HEK293 (cell line): ENCODE measurements around the gene GDPGP1.

ENCODE experiments used
- HOXC10 ChIP-seq: sonication (generic); formaldehyde crosslinking; IDR thresholded peaks from 2 replicates; pipeline ENCODE4 v1.8.1; 2023; ENCODE audit warnings: mild to moderate bottlenecking, missing genetic modification reagents
- IKZF3 ChIP-seq: fragments of 450-650 bp; IDR thresholded peaks from 2 replicates; pipeline ENCODE4 v1.5.0; 2018; ENCODE audit warnings: missing biosample characterization, mild to moderate bottlenecking, missing genetic modification characterization, moderate library complexity
- KLF10 ChIP-seq: fragments of 450-650 bp; IDR thresholded peaks from 2 replicates; pipeline ENCODE4 v1.5.1; 2018; ENCODE audit warnings: missing biosample characterization, mild to moderate bottlenecking, missing genetic modification characterization
- TCF7L2 ChIP-seq: IDR thresholded peaks from 2 replicates; pipeline ENCODE4 v1.6.1; 2011; ENCODE audit warnings: low read depth, mild to moderate bottlenecking, inconsistent platforms, low read length, moderate library complexity, borderline replicate concordance
- ZEB2 ChIP-seq: fragments of 450-650 bp; formaldehyde crosslinking; IDR thresholded peaks from 2 replicates; pipeline ENCODE4 v1.5.1; 2016; ENCODE audit warnings: missing biosample characterization, missing genetic modification characterization
- ZNF248 ChIP-seq: fragments of 450-650 bp; formaldehyde crosslinking; IDR thresholded peaks from 2 replicates; pipeline ENCODE4 v1.5.1; 2017; ENCODE audit warnings: missing biosample characterization, missing genetic modification characterization
- ZNF324 ChIP-seq: fragments of 450-650 bp; formaldehyde crosslinking; IDR thresholded peaks from 2 replicates; pipeline ENCODE4 v1.5.1; 2016; ENCODE audit warnings: missing biosample characterization, missing genetic modification characterization
- ZNF391 ChIP-seq: fragments of 450-650 bp; formaldehyde crosslinking; IDR thresholded peaks from 2 replicates; pipeline ENCODE4 v1.5.1; 2016; ENCODE audit warnings: low read depth, missing biosample characterization, missing genetic modification characterization, borderline replicate concordance
- ZNF529 ChIP-seq: fragments of 450-650 bp; formaldehyde crosslinking; IDR thresholded peaks from 2 replicates; pipeline ENCODE4 v1.5.1; 2017; ENCODE audit warnings: missing genetic modification characterization, missing biosample characterization; ENCODE audit not compliant: insufficient replicate concordance
- ZNF560 ChIP-seq: fragments of 450-650 bp; formaldehyde crosslinking; IDR thresholded peaks from 2 replicates; pipeline ENCODE4 v1.5.1; 2017; ENCODE audit warnings: missing biosample characterization, missing genetic modification characterization, borderline replicate concordance
- ZNF624 ChIP-seq: fragments of 450-650 bp; formaldehyde crosslinking; IDR thresholded peaks from 2 replicates; pipeline ENCODE4 v1.5.1; 2017; ENCODE audit warnings: missing biosample characterization, missing genetic modification characterization
- ZNF701 ChIP-seq: fragments of 450-650 bp; formaldehyde crosslinking; IDR thresholded peaks from 2 replicates; pipeline ENCODE4 v1.5.1; 2016; ENCODE audit warnings: missing biosample characterization, missing genetic modification characterization
- ZNF791 ChIP-seq: fragments of 450-650 bp; formaldehyde crosslinking; IDR thresholded peaks from 2 replicates; pipeline ENCODE4 v1.5.1; 2016; ENCODE audit warnings: missing biosample characterization, missing genetic modification characterization
- ZNF792 ChIP-seq: fragments of 450-650 bp; formaldehyde crosslinking; IDR thresholded peaks from 2 replicates; pipeline ENCODE4 v1.5.1; 2016; ENCODE audit warnings: missing biosample characterization, missing genetic modification characterization
- ZSCAN16 ChIP-seq: fragments of 450-650 bp; formaldehyde crosslinking; IDR thresholded peaks from 2 replicates; pipeline ENCODE4 v1.5.1; 2016; ENCODE audit warnings: missing biosample characterization, missing genetic modification characterization
- ZSCAN30 ChIP-seq: fragments of 450-650 bp; IDR thresholded peaks from 2 replicates; pipeline ENCODE4 v1.5.1; 2018; ENCODE audit warnings: missing biosample characterization, mild to moderate bottlenecking, missing genetic modification characterization, moderate library complexity
- TF ChIP-seq, protein P1 (sequence below): fragments of 450-650 bp; formaldehyde crosslinking; IDR thresholded peaks from 2 replicates; pipeline ENCODE4 v1.5.1; 2016; ENCODE audit warnings: missing biosample characterization, missing genetic modification characterization
- TF ChIP-seq, protein P2 (sequence below): fragments of 450-650 bp; formaldehyde crosslinking; IDR thresholded peaks from 2 replicates; pipeline ENCODE4 v1.5.1; 2016; ENCODE audit warnings: missing biosample characterization, missing genetic modification characterization, borderline replicate concordance
- TF ChIP-seq, protein P3 (sequence below): fragments of 450-650 bp; formaldehyde crosslinking; IDR thresholded peaks from 2 replicates; pipeline ENCODE4 v1.5.1; 2016; ENCODE audit warnings: missing biosample characterization, missing genetic modification characterization
- TF ChIP-seq, protein P4 (sequence below): fragments of 450-650 bp; formaldehyde crosslinking; IDR thresholded peaks from 2 replicates; pipeline ENCODE4 v1.5.1; 2016; ENCODE audit warnings: missing biosample characterization, missing genetic modification characterization
- TF ChIP-seq, protein P5 (sequence below): fragments of 450-650 bp; formaldehyde crosslinking; IDR thresholded peaks from 2 replicates; pipeline ENCODE4 v1.5.1; 2017; ENCODE audit warnings: missing biosample characterization, mild to moderate bottlenecking, missing genetic modification characterization, moderate library complexity
- TF ChIP-seq, protein P6 (sequence below): fragments of 450-650 bp; IDR thresholded peaks from 2 replicates; pipeline ENCODE4 v1.5.1; 2018; ENCODE audit warnings: missing biosample characterization, missing genetic modification characterization
- TF ChIP-seq, protein P7 (sequence below): fragments of 450-650 bp; formaldehyde crosslinking; IDR thresholded peaks from 2 replicates; pipeline ENCODE4 v1.5.1; 2016; ENCODE audit warnings: missing biosample characterization, missing genetic modification characterization

Gene GDPGP1

DNA sequence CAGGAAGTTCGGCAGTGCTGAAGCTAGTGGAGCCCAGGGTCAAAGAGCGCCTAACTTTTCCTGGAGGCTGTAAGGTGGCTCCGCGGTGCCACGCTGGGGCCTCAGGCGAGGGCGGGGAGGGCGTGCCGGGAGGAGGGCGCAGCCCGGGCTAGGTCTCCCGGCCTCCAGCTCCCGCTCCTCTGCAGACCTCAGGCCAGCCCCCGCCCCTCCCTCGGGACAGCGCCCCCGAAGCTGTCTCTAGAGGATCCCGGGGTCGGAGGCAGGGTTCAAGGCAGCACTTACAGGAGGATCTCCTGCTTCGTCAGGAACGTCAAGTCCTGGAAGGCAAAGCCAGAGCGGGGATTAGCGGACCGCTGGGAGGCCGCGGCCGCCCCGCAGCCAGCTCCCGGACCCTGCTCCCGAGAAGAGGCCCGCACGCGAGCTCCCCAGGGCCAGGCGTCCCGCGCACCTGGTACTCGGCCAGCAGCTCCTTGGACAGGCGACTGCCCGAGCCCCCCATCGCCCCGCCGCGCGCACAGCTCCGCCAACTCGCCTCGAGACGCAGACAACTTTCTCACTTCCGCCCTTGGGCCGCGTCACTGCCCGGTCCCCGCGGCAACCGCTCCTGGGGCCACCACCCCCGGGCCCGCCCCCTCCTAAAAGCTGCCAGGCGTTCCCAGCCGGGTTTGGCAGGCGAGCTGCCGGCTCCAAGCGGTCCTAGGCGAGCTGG, 468 bp upstream of the GDPGP1 start, which contains the start of gene CIB1 (continued):
- TF ChIP-seq, protein P1, sequence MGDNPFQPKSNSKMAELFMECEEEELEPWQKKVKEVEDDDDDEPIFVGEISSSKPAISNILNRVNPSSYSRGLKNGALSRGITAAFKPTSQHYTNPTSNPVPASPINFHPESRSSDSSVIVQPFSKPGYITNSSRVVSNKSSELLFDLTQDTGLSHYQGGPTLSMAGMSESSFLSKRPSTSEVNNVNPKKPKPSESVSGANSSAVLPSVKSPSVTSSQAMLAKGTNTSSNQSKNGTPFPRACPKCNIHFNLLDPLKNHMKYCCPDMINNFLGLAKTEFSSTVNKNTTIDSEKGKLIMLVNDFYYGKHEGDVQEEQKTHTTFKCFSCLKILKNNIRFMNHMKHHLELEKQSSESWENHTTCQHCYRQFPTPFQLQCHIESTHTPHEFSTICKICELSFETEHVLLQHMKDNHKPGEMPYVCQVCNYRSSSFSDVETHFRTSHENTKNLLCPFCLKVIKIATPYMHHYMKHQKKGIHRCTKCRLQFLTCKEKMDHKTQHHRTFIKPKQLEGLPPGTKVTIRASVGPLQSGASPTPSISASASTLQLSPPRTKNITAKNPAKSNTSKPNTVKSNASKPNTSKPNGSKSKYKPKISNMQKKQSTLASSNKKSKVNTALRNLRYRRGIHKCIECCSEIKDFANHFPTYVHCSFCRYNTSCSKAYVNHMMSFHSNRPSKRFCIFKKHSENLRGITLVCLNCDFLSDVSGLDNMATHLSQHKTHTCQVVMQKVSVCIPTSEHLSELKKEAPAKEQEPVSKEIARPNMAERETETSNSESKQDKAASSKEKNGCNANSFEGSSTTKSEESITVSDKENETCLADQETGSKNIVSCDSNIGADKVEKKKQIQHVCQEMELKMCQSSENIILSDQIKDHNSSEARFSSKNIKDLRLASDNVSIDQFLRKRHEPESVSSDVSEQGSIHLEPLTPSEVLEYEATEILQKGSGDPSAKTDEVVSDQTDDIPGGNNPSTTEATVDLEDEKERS (tag by site-specific recombination): no peak
- TF ChIP-seq ZNF529 (no peak), ZSCAN30 (tag by site-specific recombination) (no peak), HOXC10 (CRISPR knock-in tag) (no peak), KLF10 (tag by site-specific recombination) (peak; percentile 94), ZEB2 (tag by site-specific recombination) (peak; percentile 27), ZNF792 (tag by site-specific recombination) (no peak), IKZF3 (tag by site-specific recombination) (peak; percentile 81), ZNF624 (tag by site-specific recombination) (no peak), ZNF560 (no peak), ZSCAN16 (tag by site-specific recombination) (no peak), ZNF701 (no peak), TCF7L2 (no peak), ZNF791 (tag by site-specific recombination) (no peak), ZNF324 (tag by site-specific recombination) (no peak), ZNF391 (tag by site-specific recombination) (peak; percentile 24; the same call in 1 of the 2 replicates), ZNF248 (tag by site-specific recombination) (no peak)
- TF ChIP-seq, protein P2, sequence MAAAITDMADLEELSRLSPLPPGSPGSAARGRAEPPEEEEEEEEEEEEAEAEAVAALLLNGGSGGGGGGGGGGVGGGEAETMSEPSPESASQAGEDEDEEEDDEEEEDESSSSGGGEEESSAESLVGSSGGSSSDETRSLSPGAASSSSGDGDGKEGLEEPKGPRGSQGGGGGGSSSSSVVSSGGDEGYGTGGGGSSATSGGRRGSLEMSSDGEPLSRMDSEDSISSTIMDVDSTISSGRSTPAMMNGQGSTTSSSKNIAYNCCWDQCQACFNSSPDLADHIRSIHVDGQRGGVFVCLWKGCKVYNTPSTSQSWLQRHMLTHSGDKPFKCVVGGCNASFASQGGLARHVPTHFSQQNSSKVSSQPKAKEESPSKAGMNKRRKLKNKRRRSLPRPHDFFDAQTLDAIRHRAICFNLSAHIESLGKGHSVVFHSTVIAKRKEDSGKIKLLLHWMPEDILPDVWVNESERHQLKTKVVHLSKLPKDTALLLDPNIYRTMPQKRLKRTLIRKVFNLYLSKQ: no peak
- TF ChIP-seq, protein P3, sequence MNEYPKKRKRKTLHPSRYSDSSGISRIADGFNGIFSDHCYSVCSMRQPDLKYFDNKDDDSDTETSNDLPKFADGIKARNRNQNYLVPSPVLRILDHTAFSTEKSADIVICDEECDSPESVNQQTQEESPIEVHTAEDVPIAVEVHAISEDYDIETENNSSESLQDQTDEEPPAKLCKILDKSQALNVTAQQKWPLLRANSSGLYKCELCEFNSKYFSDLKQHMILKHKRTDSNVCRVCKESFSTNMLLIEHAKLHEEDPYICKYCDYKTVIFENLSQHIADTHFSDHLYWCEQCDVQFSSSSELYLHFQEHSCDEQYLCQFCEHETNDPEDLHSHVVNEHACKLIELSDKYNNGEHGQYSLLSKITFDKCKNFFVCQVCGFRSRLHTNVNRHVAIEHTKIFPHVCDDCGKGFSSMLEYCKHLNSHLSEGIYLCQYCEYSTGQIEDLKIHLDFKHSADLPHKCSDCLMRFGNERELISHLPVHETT (tag by site-specific recombination): no peak
- TF ChIP-seq, protein P4, sequence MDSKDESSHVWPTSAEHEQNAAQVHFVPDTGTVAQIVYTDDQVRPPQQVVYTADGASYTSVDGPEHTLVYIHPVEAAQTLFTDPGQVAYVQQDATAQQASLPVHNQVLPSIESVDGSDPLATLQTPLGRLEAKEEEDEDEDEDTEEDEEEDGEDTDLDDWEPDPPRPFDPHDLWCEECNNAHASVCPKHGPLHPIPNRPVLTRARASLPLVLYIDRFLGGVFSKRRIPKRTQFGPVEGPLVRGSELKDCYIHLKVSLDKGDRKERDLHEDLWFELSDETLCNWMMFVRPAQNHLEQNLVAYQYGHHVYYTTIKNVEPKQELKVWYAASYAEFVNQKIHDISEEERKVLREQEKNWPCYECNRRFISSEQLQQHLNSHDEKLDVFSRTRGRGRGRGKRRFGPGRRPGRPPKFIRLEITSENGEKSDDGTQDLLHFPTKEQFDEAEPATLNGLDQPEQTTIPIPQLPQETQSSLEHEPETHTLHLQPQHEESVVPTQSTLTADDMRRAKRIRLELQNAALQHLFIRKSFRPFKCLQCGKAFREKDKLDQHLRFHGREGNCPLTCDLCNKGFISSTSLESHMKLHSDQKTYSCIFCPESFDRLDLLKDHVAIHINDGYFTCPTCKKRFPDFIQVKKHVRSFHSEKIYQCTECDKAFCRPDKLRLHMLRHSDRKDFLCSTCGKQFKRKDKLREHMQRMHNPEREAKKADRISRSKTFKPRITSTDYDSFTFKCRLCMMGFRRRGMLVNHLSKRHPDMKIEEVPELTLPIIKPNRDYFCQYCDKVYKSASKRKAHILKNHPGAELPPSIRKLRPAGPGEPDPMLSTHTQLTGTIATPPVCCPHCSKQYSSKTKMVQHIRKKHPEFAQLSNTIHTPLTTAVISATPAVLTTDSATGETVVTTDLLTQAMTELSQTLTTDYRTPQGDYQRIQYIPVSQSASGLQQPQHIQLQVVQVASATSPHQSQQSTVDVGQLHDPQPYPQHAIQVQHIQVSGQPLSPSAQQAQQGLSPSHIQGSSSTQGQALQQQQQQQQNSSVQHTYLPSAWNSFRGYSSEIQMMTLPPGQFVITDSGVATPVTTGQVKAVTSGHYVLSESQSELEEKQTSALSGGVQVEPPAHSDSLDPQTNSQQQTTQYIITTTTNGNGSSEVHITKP (tag by site-specific recombination): no peak
- TF ChIP-seq, protein P5, sequence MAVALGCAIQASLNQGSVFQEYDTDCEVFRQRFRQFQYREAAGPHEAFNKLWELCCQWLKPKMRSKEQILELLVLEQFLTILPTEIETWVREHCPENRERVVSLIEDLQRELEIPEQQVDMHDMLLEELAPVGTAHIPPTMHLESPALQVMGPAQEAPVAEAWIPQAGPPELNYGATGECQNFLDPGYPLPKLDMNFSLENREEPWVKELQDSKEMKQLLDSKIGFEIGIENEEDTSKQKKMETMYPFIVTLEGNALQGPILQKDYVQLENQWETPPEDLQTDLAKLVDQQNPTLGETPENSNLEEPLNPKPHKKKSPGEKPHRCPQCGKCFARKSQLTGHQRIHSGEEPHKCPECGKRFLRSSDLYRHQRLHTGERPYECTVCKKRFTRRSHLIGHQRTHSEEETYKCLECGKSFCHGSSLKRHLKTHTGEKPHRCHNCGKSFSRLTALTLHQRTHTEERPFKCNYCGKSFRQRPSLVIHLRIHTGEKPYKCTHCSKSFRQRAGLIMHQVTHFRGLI (tag by site-specific recombination): 0 out of 2 replicates have a peak, but pooled peaks have one; percentile 20
- TF ChIP-seq, protein P6, sequence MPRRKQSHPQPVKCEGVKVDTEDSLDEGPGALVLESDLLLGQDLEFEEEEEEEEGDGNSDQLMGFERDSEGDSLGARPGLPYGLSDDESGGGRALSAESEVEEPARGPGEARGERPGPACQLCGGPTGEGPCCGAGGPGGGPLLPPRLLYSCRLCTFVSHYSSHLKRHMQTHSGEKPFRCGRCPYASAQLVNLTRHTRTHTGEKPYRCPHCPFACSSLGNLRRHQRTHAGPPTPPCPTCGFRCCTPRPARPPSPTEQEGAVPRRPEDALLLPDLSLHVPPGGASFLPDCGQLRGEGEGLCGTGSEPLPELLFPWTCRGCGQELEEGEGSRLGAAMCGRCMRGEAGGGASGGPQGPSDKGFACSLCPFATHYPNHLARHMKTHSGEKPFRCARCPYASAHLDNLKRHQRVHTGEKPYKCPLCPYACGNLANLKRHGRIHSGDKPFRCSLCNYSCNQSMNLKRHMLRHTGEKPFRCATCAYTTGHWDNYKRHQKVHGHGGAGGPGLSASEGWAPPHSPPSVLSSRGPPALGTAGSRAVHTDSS: no peak
- TF ChIP-seq, protein P7, sequence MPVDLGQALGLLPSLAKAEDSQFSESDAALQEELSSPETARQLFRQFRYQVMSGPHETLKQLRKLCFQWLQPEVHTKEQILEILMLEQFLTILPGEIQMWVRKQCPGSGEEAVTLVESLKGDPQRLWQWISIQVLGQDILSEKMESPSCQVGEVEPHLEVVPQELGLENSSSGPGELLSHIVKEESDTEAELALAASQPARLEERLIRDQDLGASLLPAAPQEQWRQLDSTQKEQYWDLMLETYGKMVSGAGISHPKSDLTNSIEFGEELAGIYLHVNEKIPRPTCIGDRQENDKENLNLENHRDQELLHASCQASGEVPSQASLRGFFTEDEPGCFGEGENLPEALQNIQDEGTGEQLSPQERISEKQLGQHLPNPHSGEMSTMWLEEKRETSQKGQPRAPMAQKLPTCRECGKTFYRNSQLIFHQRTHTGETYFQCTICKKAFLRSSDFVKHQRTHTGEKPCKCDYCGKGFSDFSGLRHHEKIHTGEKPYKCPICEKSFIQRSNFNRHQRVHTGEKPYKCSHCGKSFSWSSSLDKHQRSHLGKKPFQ: no peak
